SK-N-DZ (cell line): ENCODE results near the gene NUP62.

ENCODE experiments used
- DNase-seq: peaks from one replicate; pipeline ENCODE4 v3.0.0-alpha.2; 2015; ENCODE audit warnings: low spot score

Gene NUP62

GRCh38 chr19:49869484-49870308, 59.6 kb downstream of the NUP62 start:
- peak; percentile 98 for DNase-seq

DNA sequence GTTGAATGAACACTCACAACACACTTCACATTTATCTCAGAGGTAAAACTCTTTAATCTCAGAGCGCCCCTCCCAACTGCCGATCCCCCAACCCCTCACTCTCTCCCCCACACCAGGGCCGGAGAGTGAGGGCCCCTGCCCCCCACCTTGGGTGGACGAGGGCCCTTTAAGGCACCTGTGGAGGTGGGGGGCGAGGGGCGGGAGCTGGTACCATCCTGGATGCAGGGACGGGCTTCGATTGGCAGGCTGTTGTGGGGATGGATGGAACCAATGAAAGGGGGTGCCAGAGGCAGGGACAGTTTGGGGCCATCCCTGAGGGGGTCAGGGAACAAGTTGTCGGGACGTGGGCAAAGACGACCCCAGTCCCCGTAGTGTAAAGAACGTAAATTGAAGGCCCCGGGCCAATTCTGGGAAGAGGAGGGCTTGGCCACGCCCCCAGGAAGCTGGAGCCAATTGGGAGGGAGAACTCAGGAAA, 60.3 kb downstream of the NUP62 start:
- DNase-seq, result no peak

GRCh38 chr19:49866933-49867782, 62.1 kb downstream of the NUP62 start, which contains the start of gene PNKP:
PNKP (minus strand) TSS chr19:49867576; CDS start chr19:49867204, 372 bp downstream.
- DNase-seq, result peak; percentile 90

DNA sequence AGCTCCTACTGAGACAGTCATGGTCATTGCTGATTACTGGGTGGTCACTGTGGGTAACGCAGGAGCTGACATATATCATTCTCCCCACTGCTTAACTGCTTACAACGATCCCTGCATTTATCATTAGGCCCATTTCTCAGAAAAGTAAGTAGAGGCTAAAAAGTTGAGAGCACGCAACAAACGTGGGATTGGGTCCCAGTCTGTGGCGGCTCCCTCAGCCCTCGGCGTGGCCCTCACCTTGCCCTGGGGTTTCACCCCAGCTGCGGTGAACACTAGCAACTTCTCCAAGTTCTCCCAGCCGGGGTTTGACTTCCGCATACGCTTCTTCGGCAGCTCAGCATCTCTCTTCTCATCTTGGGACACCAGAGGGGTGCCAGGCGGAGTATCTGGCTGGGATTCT, 64.4 kb downstream of the NUP62 start:
- DNase-seq, result no peak

- DNase-seq, result no peak
Measured at GRCh38 chr19:49863935-49864320, 65.4 kb downstream of the NUP62 start.

GRCh38 chr19:49863254-49863934, 65.9 kb downstream of the NUP62 start:
- DNase-seq, result no peak

GRCh38 chr19:49862391-49863253, 66.7 kb downstream of the NUP62 start:
- no peak for DNase-seq

DNA sequence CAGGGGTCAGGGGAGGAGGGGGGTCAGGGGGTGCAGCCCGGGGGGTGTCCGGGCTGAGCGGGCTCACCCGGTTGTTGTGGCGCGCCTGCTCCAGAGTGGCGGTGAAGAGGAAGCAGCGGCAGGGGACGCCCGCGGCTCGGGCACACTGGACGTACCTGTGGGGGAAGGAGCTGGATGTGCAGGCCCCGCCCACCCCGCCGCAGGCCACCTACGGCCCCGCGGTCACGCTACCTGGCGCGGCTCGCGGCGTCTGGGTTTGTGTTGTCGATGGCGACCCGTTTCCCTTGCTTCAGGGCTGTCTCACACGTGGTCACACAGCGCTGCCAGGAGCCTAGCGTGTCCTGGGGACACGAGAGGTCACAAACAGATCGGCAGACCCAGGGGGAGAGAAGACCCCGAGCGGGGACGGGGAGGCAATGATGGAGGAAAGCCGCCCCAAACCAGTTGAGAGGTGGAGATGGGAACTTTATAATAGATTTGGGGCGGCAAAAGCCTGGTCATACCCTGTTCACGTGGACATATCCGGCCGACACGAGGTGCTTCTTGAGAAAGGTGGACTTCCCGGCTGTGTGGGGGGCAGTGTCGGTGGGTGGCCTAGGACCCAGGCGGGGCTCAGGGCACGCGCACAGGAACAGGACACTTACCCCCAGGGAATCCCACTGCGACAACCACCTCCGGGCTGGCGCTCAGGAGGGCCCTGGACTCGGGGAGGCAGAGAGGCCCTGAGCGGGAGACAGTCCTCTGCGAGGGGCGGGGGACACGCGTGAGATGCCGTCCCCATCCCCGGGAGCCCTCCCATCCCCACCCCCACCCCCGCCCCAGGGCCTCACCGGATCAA, 67.5 kb downstream of the NUP62 start:
- DNase-seq, result no peak

- DNase-seq, result no peak
Measured at GRCh38 chr19:49861107-49861506, 68.2 kb downstream of the NUP62 start.

GRCh38 chr19:49860336-49861102, 68.8 kb downstream of the NUP62 start:
- DNase-seq, result no peak

DNA sequence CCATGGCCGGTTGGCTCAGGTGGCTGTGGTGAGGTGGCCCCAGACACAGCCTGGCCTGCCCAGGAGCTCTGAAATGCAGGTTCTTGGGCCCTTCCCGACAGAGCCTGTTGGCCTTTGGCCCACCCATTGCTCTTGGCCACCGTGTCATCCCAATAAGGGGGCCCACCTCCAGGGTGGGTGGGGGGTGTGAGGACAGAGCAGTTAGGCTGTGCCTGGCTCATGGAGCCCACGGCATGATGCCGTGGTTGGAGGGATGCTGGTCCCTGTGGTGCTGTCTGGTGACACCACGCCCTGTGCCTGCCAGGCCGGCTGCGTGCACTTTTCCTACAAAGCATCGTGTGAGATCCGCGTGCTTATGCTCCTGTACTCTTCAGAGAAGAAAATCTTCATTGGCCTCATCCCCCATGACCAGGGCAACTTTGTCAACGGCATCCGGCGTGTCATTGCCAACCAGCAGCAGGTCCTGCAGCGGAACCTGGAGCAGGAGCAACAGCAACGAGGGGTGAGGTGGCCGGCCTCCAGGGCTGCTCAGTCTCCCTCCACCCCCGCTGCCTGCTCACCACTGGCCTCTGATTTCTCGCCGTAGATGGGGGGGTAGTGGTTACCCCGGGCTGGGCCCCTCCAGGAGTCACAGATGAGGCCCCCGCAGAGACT, 69.5 kb downstream of the NUP62 start:
- no peak for DNase-seq

- no peak for DNase-seq
Measured at GRCh38 chr19:49858088-49858985, 71.0 kb downstream of the NUP62 start.

DNA sequence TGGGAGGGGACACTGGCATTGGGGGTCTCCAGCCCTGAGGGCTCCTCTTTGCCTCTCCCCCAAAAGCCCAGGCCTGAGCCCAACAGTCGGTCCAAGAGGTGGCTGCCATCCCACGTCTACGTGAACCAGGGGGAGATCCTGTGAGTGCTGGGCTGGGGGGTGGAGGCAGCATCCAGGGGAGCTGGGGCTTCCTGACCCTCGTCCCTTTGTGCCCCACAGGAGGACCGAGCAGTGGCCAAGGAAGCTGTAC, 71.5 kb downstream of the NUP62 start:
- DNase-seq, result no peak

- DNase-seq, result no peak
Measured at GRCh38 chr19:49857061-49857837, 72.1 kb downstream of the NUP62 start.
